SK-N-SH (cell line): Measurements from ENCODE around the gene TRH. TPM values are rescaled to one million over a fixed set of nuclear protein-coding genes. Genes with fewer than 3 reads are reported as not detected.

Source experiments
- CTCF ChIA-PET: fragments of 300-600, 350-600 bp; formaldehyde crosslinking; extraction: SDS; loops from one replicate; lab custom pipeline; 2021; lab: Yijun Ruan, JAX
- POLR2A ChIA-PET: fragments of 350-600 bp; sonication (Branson Sonifier 250); formaldehyde crosslinking; extraction: SDS; loops from one replicate; lab custom pipeline; 2020; ENCODE audit warnings: antibody characterized with exemption, inconsistent platforms; lab: Yijun Ruan, JAX
- DNase-seq: peaks from one replicate; pipeline ENCODE4 v3.0.0; 2012
- H2AFZ ChIP-seq: fragments of 200-600 bp; sonication (generic); 2 replicates; pipeline ENCODE4 v1.8.1; 2016; ENCODE audit warnings: antibody characterized with exemption, mild to moderate bottlenecking, low read depth
- H3F3A ChIP-seq: fragments of 200-600 bp; sonication (generic); replicated peaks from 2 replicates; pipeline ENCODE3; 2016; ENCODE audit warnings: antibody characterized with exemption, mild to moderate bottlenecking; ENCODE audit not compliant: insufficient read depth
- H3K27ac ChIP-seq, 2 experiments: fragments of 200-500 bp in 1 of 2; fragments of 200-600 bp in 1 of 2; sonication (Bioruptor generic) in 1 of 2; sonication (generic), shearing (Covaris generic) in 1 of 2; 2 replicates each; pipeline versions ENCODE4 v1.5.1 to v1.6.1; 2014 to 2016; ENCODE audit warnings: low read depth in 2 of 2, inconsistent platforms in 1 of 2, low read length in 1 of 2, mild to moderate bottlenecking in 1 of 2, mixed read lengths in 1 of 2
- H3K27me3 ChIP-seq: fragments of 200-600 bp; sonication (generic), shearing (Covaris generic); 2 replicates; pipeline ENCODE4 v1.6.1; 2016; ENCODE audit warnings: mixed run types; ENCODE audit not compliant: insufficient read depth
- H3K36me3 ChIP-seq, 2 experiments: fragments of 200-500 bp in 1 of 2; fragments of 200-600 bp in 1 of 2; sonication (Bioruptor generic) in 1 of 2; sonication (generic) in 1 of 2; replicated peaks in 1 of 2; 2 replicates each; pipeline versions ENCODE3 to v1.5.1; 2014 to 2016; ENCODE audit warnings: low read length in 1 of 2, mild to moderate bottlenecking in 1 of 2; ENCODE audit not compliant: insufficient read depth in 2 of 2, control insufficient read depth in 1 of 2
- H3K4me1 ChIP-seq, 2 experiments: fragments of 200-500 bp in 1 of 2; fragments of 200-600 bp in 1 of 2; sonication (Bioruptor generic) in 1 of 2; sonication (generic), shearing (Covaris generic) in 1 of 2; 2 replicates each; pipeline versions ENCODE4 v1.5.1 to v1.6.1; 2014 to 2016; ENCODE audit warnings: low read depth in 1 of 2, low read length in 1 of 2, mixed run types in 1 of 2; ENCODE audit not compliant: insufficient read depth in 2 of 2, control insufficient read depth in 1 of 2
- H3K4me2 ChIP-seq: fragments of 200-600 bp; sonication (generic), shearing (Covaris generic); 2 replicates; pipeline ENCODE4 v1.6.1; 2017; ENCODE audit warnings: mixed run types
- H3K4me3 ChIP-seq, 2 experiments: fragments of 200-500 bp in 1 of 2; fragments of 200-600 bp in 1 of 2; sonication (Bioruptor generic) in 1 of 2; sonication (generic), shearing (Covaris generic) in 1 of 2; 2 replicates each; pipeline versions ENCODE4 v1.5.1 to v1.8.1; 2014 to 2016; ENCODE audit warnings: low read depth in 2 of 2, inconsistent platforms in 1 of 2, low read length in 1 of 2, mild to moderate bottlenecking in 1 of 2, mixed read lengths in 1 of 2, moderate library complexity in 1 of 2
- H3K79me2 ChIP-seq: fragments of 200-600 bp; sonication (generic); 2 replicates; pipeline ENCODE4 v1.8.1; 2017; ENCODE audit warnings: mild to moderate bottlenecking; ENCODE audit not compliant: insufficient read depth
- H3K9ac ChIP-seq: fragments of 200-600 bp; sonication (generic); 2 replicates; pipeline ENCODE4 v1.6.1; 2017; ENCODE audit warnings: mixed run types
- H3K9me2 ChIP-seq: fragments of 200-600 bp; sonication (generic); 2 replicates; pipeline ENCODE4 v1.6.1; 2017; ENCODE audit warnings: mixed run types
- H3K9me3 ChIP-seq: fragments of 200-600 bp; sonication (generic); 2 replicates; pipeline ENCODE4 v1.6.1; 2017; ENCODE audit warnings: mixed run types, mild to moderate bottlenecking, moderate library complexity
- H4K20me1 ChIP-seq: fragments of 200-600 bp; sonication (generic); 2 replicates; pipeline ENCODE4 v1.6.1; 2017; ENCODE audit warnings: mild to moderate bottlenecking, mixed run types; ENCODE audit not compliant: insufficient read depth
- ELF1 ChIP-seq: IDR thresholded peaks from 2 replicates; pipeline ENCODE4 v1.4.0; 2012
- EP300 ChIP-seq, 2 experiments: IDR thresholded peaks; 2 replicates each; pipeline versions ENCODE4 v1.4.0 to v1.6.1; 2012; ENCODE audit warnings: borderline replicate concordance in 1 of 2, low read depth in 1 of 2, low read length in 1 of 2
- EZH2phosphoT487 ChIP-seq: fragments of 200-600 bp; sonication (generic); IDR thresholded peaks from 2 replicates; pipeline ENCODE4 v1.6.1; 2017; ENCODE audit warnings: low read depth, mixed run types, mild to moderate bottlenecking, antibody characterized with exemption, moderate library complexity, borderline replicate concordance
- FOSL2 ChIP-seq: IDR thresholded peaks from 2 replicates; pipeline ENCODE4 v1.4.0; 2012; ENCODE audit warnings: low read depth, mild to moderate bottlenecking, moderate library complexity, borderline replicate concordance
- JUND ChIP-seq: IDR thresholded peaks from 2 replicates; pipeline ENCODE4 v1.4.0; 2012
- MEF2A ChIP-seq: IDR thresholded peaks from 2 replicates; pipeline ENCODE4 v1.4.0; 2012; ENCODE audit warnings: low read depth, borderline replicate concordance
- MXI1 ChIP-seq: IDR thresholded peaks from 2 replicates; pipeline ENCODE4 v1.6.1; 2012; ENCODE audit warnings: mild to moderate bottlenecking, low read depth, low read length, improper control_type of control experiment
- RAD21 ChIP-seq: IDR thresholded peaks from 2 replicates; pipeline ENCODE4 v1.6.1; 2012; ENCODE audit warnings: mild to moderate bottlenecking, low read length
- RFX5 ChIP-seq: IDR thresholded peaks from 2 replicates; pipeline ENCODE4 v1.6.1; 2012; ENCODE audit warnings: mild to moderate bottlenecking, improper control_type of control experiment, low read length
- USF1 ChIP-seq: IDR thresholded peaks from 2 replicates; pipeline ENCODE4 v1.4.0; 2012; ENCODE audit warnings: low read depth, borderline replicate concordance
- YY1 ChIP-seq: IDR thresholded peaks from 2 replicates; pipeline ENCODE4 v1.4.0; 2012; ENCODE audit warnings: low read depth, mild to moderate bottlenecking
- WGBS: methylation state at CpG from one replicate; pipeline ENCODE4 v1.1.6; 2017; ENCODE audit warnings: low lambda C conversion rate; 5-methylcytosine and 5-hydroxymethylcytosine counted together
- polyA plus RNA-seq, 3 experiments: library from polyadenylated mRNA; depleted of rRNA; stranded (reverse); fragments of >200 nt; gene quantifications; 2 replicates each; pipeline ENCODE4 v1.2.3, GENCODE V29; 2012

TRH gene
- polyA plus RNA-seq, 1 of the 3 experiments (the other 2 are of a cell fraction), result not detected

- Histone ChIP-seq H3K79me2 (no peaks in the 10 kb centered on the region), H2AFZ (no peak overlapping the region), H3K36me3 (no peaks in the 10 kb centered on the region), H3K4me3 (no peak overlapping the region), H3K27me3 (peaks cover 3% of the 10 kb centered on the region; the same call in 1 of the 2 replicates), H3K27ac (no peak overlapping the region), H3F3A (no peaks in the 10 kb centered on the region), H3K4me1 (no peaks in the 10 kb centered on the region), H3K9me3 (no peaks in the 10 kb centered on the region), H3K9me2 (no peaks in the 10 kb centered on the region), H3K9ac (no peak overlapping the region), H4K20me1 (no peaks in the 10 kb centered on the region), H3K4me2 (no peak overlapping the region)
- 44% methylated on average over 8 of the region's 8 CpGs for WGBS
- no peak for DNase-seq
- POLR2A ChIA-PET, result no interaction called here
- CTCF ChIA-PET, result interaction anchor here (0.7 to 11.8 kb wide), 6 partner anchors 13 to 154 kb away, joined by 3 to 146 read pairs (median 4); no protein-coding TSS in a partner anchor
- no peak for TF ChIP-seq RAD21
Observed at GRCh38 chr3:129947538-129948240, 26.8 kb upstream of the TRH start.

GRCh38 chr3:129950318-129951046, 24.0 kb upstream of the TRH start:
- no peak overlapping the region for H3K27ac ChIP-seq
- no peaks in the 10 kb centered on the region for H3F3A ChIP-seq
- no peak for TF ChIP-seq JUND
- no peak for TF ChIP-seq FOSL2
- TF ChIP-seq MEF2A, result no peak
- no peak for TF ChIP-seq EP300 (IDR thresholded peaks at IDR 0.05; ENCODE audit: borderline replicate concordance in 1 of 2, low read depth in 1 of 2, low read length in 1 of 2)
- no peak for TF ChIP-seq MXI1
- H3K9me3 ChIP-seq, result no peaks in the 10 kb centered on the region
- no peak overlapping the region for H3K4me2 ChIP-seq
- no peak overlapping the region for H2AFZ ChIP-seq
- no peaks in the 10 kb centered on the region for H3K9me2 ChIP-seq
- DNase-seq, result no peak
- WGBS, result 71% methylated on average over 6 of the region's 7 CpGs
- H4K20me1 ChIP-seq, result no peaks in the 10 kb centered on the region
- no peaks in the 10 kb centered on the region for H3K79me2 ChIP-seq
- no peaks in the 10 kb centered on the region for H3K36me3 ChIP-seq
- ChIA-PET CTCF (interaction anchor here (1.0 to 1.5 kb wide), 2 partner anchors 33 to 42 kb away, joined by 3 to 8 read pairs; no protein-coding TSS in a partner anchor), POLR2A (no interaction called here)
- no peak overlapping the region for H3K4me3 ChIP-seq
- H3K9ac ChIP-seq, result no peak overlapping the region
- peaks cover 22% of the 10 kb centered on the region; the same call in 1 of the 2 replicates for H3K27me3 ChIP-seq
- H3K4me1 ChIP-seq, result no peaks in the 10 kb centered on the region

- H3K4me1 ChIP-seq, result no peaks in the 10 kb centered on the region
- no peak overlapping the region for H3K4me3 ChIP-seq
- ChIA-PET POLR2A (no interaction called here), CTCF (interaction anchor here (4.8 kb wide), 1 partner anchor 11 kb away, joined by 39 read pairs; no protein-coding TSS in a partner anchor)
- no peaks in the 10 kb centered on the region for H3K79me2 ChIP-seq
- no peaks in the 10 kb centered on the region for H3F3A ChIP-seq
- no peak overlapping the region for H2AFZ ChIP-seq
- H4K20me1 ChIP-seq, result no peaks in the 10 kb centered on the region
- H3K27ac ChIP-seq, result no peak overlapping the region
- H3K9me3 ChIP-seq, result no peaks in the 10 kb centered on the region
- no peak overlapping the region for H3K4me2 ChIP-seq
- no peak for TF ChIP-seq MEF2A
- no peak for TF ChIP-seq JUND
- no peak for TF ChIP-seq USF1
- no peak for TF ChIP-seq ELF1
- TF ChIP-seq RAD21, result no peak
- TF ChIP-seq RFX5, result no peak
- TF ChIP-seq EZH2phosphoT487, result no peak
- TF ChIP-seq MXI1, result no peak
- no peak for TF ChIP-seq YY1
- no peak for TF ChIP-seq FOSL2
- no peak for DNase-seq
- 43% methylated on average over 6 of the region's 6 CpGs for WGBS
- no peak overlapping the region for H3K9ac ChIP-seq
- no peaks in the 10 kb centered on the region for H3K9me2 ChIP-seq
- H3K36me3 ChIP-seq, result no peaks in the 10 kb centered on the region
- peaks cover 22% of the 10 kb centered on the region; the same call in 1 of the 2 replicates for H3K27me3 ChIP-seq
Observed at GRCh38 chr3:129952556-129953355, 21.8 kb upstream of the TRH start.
